ENCODE data around the gene TMEM98. TPM values are rescaled to one million over a fixed set of nuclear protein-coding genes. Genes with fewer than 3 reads are reported as not detected.
"Not testable (repeated sequence)": the region's sequence is repeated elsewhere in the genome, so short reads cannot be mapped to it uniquely, and the experiment has no call there.

TMEM98 gene
- total RNA-seq, 4 donors from 2014 or later = 60.0 to 71.4 (median 68.2) TPM

DNA sequence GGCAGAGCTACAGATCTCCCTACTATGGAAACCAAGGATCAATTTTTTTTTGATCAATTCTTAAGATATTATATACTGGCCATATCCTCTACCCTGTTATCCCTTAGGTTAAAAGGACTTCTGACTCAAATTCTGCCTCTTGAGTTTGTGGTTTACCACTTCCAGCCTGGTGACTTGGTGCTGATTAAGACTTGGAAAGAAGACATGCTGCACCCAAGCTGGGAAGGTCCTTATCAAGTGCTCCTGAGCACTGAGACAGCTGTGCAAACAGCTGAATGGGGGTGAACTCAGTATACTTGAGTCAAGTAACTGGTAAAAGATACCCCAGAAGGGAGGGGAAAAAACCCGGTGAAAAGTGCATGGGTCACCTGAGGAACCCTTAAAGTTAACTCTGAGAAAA is 43.2 kb downstream of the TMEM98 start:
- H3K36me3 ChIP-seq = no peaks in the 10 kb centered on the region
- H3K4me1 ChIP-seq = no peaks in the 10 kb centered on the region
- ATAC-seq = no peak
- H3K27ac ChIP-seq = no peak overlapping the region
- H3K4me3 ChIP-seq = no peak overlapping the region
- no peaks in the 10 kb centered on the region for H3K27me3 ChIP-seq
- H3K9me3 ChIP-seq = peaks cover 0 to 8% (median 0%) of the 10 kb centered on the region in 3 donors
- WGBS, 2 donors (ENCODE audit: low coverage in 1 of 2) = 60 to 90% methylated on average over 1 of the region's 1 CpG
- no peak for TF ChIP-seq POLR2AphosphoS5 (IDR thresholded peaks at IDR 0.05)
- no peak for TF ChIP-seq POLR2A (IDR thresholded peaks at IDR 0.05)

- Histone ChIP-seq H3K9me3 (peaks cover 0 to 2% (median 0%) of the 10 kb centered on the region in 3 donors), H3K27ac (no peak overlapping the region), H3K4me3 (no peak overlapping the region), H3K27me3 (peaks cover 2% of the 10 kb centered on the region), H3K36me3 (no peaks in the 10 kb centered on the region), H3K4me1 (no peaks in the 10 kb centered on the region)
- WGBS, 2 donors (ENCODE audit: low coverage in 1 of 2) = 43% methylated on average over 2 of the region's 4 CpGs; no CpG with 5 or more reads in 1 of the 2 donors
- TF ChIP-seq POLR2AphosphoS5 (IDR thresholded peaks at IDR 0.05) = no peak
- no peak for TF ChIP-seq CTCF (IDR thresholded peaks at IDR 0.05)
- no peak for TF ChIP-seq EP300 (IDR thresholded peaks at IDR 0.05)
- no peak for TF ChIP-seq POLR2A (IDR thresholded peaks at IDR 0.05)
- ATAC-seq = no peak
Measured at GRCh38 chr17:32976131-32976530, 48.2 kb downstream of the TMEM98 start.

- WGBS, 2 donors (ENCODE audit: low coverage in 1 of 2) = 71 to 100% methylated on average over 1 of the region's 1 CpG
- Histone ChIP-seq H3K36me3 (no peaks in the 10 kb centered on the region), H3K9me3 (peaks cover 0 to 7% (median 0%) of the 10 kb centered on the region in 3 donors), H3K4me1 (no peaks in the 10 kb centered on the region), H3K27me3 (peaks cover 3% of the 10 kb centered on the region), H3K27ac (no peak overlapping the region), H3K4me3 (no peak overlapping the region)
- ATAC-seq = no peak
- no peak for TF ChIP-seq POLR2A (IDR thresholded peaks at IDR 0.05)
- TF ChIP-seq CTCF (IDR thresholded peaks at IDR 0.05) = no peak
- no peak for TF ChIP-seq POLR2AphosphoS5 (IDR thresholded peaks at IDR 0.05)
- no peak for TF ChIP-seq EP300 (IDR thresholded peaks at IDR 0.05)
Measured at GRCh38 chr17:32976605-32977004, 48.7 kb downstream of the TMEM98 start.

GRCh38 chr17:32980230-32980629 is 52.3 kb downstream of the TMEM98 start:
- TF ChIP-seq EP300 (IDR thresholded peaks at IDR 0.05) (no peak), CTCF (IDR thresholded peaks at IDR 0.05) (no peak), POLR2A (IDR thresholded peaks at IDR 0.05) (no peak), POLR2AphosphoS5 (IDR thresholded peaks at IDR 0.05) (no peak)
- peaks cover 3% of the 10 kb centered on the region for H3K27me3 ChIP-seq
- ATAC-seq = no peak
- no peaks in the 10 kb centered on the region for H3K36me3 ChIP-seq
- no peaks in the 10 kb centered on the region for H3K4me1 ChIP-seq
- no peak overlapping the region for H3K27ac ChIP-seq
- peaks cover 0 to 11% (median 0%) of the 10 kb centered on the region in 3 donors for H3K9me3 ChIP-seq
- H3K4me3 ChIP-seq = no peak overlapping the region
- 60 to 77% methylated on average over 2 of the region's 2 CpGs for WGBS, 2 donors (ENCODE audit: low coverage in 1 of 2)

DNA sequence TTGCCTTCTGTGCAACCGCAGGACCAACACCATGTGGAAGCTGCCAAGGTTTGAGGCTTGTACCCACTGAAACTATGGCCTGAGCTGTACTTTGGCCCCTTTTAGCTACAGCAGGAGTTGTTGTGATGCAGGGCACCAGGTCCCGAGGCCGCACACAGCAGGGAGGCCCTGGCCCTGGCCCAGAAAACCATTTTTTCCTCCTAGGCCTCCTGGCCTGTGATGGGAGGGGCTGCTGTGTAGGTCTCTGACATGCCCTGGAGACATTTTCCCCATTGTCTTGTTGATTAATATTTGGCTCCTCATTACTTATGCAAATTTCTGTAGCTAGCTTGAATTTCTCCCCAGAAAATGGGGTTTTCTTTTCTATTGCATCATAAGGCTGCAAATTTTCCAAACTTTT is 53.7 kb downstream of the TMEM98 start:
- H3K27me3 ChIP-seq, H3K36me3 ChIP-seq, H3K27ac ChIP-seq, H3K4me3 ChIP-seq, ATAC-seq, H3K4me1 ChIP-seq: not testable (repeated sequence)
- 71% methylated on average over 3 of the region's 3 CpGs; no CpG with 5 or more reads in 1 of the 2 donors for WGBS, 2 donors (ENCODE audit: low coverage in 1 of 2)
- H3K9me3 ChIP-seq = peaks cover 0 to 11% (median 0%) of the 10 kb centered on the region in 3 donors

- H3K9me3 ChIP-seq = peaks cover 0 to 37% (median 0%) of the 10 kb centered on the region in 3 donors
- no peaks in the 10 kb centered on the region for H3K4me1 ChIP-seq
- H3K27me3 ChIP-seq = peaks cover 3% of the 10 kb centered on the region
- H3K27ac ChIP-seq = no peak overlapping the region
- no peak for ATAC-seq
- H3K4me3 ChIP-seq = no peak overlapping the region
- H3K36me3 ChIP-seq = no peaks in the 10 kb centered on the region
- TF ChIP-seq EP300 (IDR thresholded peaks at IDR 0.05) = no peak
- TF ChIP-seq POLR2AphosphoS5 (IDR thresholded peaks at IDR 0.05) = no peak
- TF ChIP-seq CTCF (IDR thresholded peaks at IDR 0.05) = no peak
- no peak for TF ChIP-seq POLR2A (IDR thresholded peaks at IDR 0.05)
- WGBS, 2 donors (ENCODE audit: low coverage in 1 of 2) = 52 to 87% methylated on average over 2 to 4 of the region's 4 CpGs
Measured at GRCh38 chr17:32985050-32985756, 57.2 kb downstream of the TMEM98 start.

DNA sequence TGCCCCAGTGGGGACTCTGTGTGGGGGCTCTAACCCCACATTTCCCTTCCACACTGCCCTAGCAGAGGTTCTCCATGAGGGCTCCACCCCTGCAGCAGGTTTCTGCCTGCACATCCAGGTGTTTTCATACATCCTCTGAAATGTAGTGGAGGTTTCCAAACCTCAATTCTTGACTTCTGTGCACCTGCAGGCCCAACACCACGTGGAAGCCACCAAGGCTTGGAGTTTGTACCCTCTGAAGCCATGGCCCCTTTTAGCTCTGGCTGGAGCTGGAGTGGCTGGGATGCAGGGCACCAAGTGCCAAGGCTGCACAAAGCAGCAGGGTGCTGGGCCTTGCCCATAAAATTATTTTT is 59.5 kb downstream of the TMEM98 start:
- H3K36me3 ChIP-seq, ATAC-seq, H3K4me3 ChIP-seq, H3K4me1 ChIP-seq, H3K27ac ChIP-seq, H3K27me3 ChIP-seq: not testable (repeated sequence)
- H3K9me3 ChIP-seq = peaks cover 0 to 26% (median 0%) of the 10 kb centered on the region in 3 donors
- WGBS, 2 donors (ENCODE audit: low coverage in 1 of 2) = 0% methylated on average over 1 of the region's 1 CpG; no CpG with 5 or more reads in 1 of the 2 donors

GRCh38 chr17:32987868-32988267 is 59.9 kb downstream of the TMEM98 start:
- H3K36me3 ChIP-seq, H3K4me3 ChIP-seq, H3K27ac ChIP-seq, ATAC-seq, H3K27me3 ChIP-seq, H3K4me1 ChIP-seq: not testable (repeated sequence)
- 56 to 60% methylated on average over 2 of the region's 2 CpGs for WGBS, 2 donors (ENCODE audit: low coverage in 1 of 2)
- H3K9me3 ChIP-seq = peaks cover 0 to 26% (median 0%) of the 10 kb centered on the region in 3 donors
